ENCODE results near the gene ZSCAN10. TPM values are rescaled to one million over a fixed set of nuclear protein-coding genes. Genes with fewer than 3 reads are reported as not detected.

ZSCAN10 gene
- total RNA-seq = not detected in 2 replicates

DNA sequence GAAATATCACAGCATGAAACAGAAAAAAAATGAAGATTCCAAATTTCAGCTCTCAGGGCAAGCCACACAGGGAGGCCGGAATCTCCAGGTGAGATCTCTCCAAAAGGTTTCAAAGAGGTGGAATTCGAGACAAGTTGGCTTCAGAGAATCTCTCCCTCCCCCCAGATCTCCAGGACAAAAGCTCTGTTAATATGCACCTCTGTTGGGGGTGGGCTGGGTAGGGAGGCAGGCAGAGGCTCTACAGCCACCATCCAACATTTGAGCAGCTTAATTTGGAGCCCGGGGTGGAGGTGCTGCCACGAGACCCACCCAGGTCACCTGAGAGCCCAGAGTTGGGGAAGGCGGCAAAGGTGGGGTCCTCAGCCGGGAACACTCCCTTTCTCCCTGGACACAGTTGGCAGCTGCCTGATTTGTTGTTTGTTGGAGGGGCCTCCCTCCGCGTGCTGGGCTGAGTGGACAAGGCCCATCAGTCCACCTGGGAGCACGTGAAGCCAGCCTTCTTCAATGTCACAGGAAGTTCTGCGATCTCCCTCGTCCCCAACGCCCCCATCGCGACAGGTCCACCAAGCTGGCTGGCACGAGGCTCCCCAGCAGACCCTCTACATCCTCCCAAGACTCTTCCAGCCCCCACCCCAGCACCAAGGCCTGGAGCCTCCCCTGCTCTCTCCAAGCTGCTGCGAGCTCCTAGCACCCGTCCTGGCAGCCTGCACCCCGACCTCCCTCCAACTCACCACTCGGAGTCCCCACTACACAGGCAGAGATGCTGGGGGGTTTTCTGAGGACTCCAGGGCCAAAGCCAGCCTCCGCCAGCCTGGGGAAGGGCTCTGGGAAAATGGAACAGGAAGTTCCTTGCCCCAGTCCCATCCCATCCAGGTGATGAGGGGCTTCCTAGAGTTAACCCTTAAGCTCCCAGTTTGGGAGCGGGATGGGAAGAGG, at the start of gene ZSCAN10:
Gene ZSCAN10 (minus strand): TSS at position 836 of the 936 bp plus-strand sequence. CDS start 6,357 bp downstream, outside the sequence.

GRCh38 chr16:3134338-3135125, 35.4 kb upstream of the ZSCAN10 start, which contains the start of gene ZNF213:
ZNF213 (plus strand) TSS chr16:3135029; CDS start chr16:3137281, 2,252 bp downstream.

GRCh38 chr16:3112058-3112880, 13.2 kb upstream of the ZSCAN10 start, which contains the start of gene ZNF205:
ZNF205 (plus strand) TSS chr16:3112586; CDS start chr16:3113431, 845 bp downstream.

GRCh38 chr16:3065069-3065741, 33.9 kb downstream of the ZSCAN10 start, which contains the start of gene IL32:
IL32 (plus strand) TSS chr16:3065640; CDS start chr16:3065812, 172 bp downstream.

GRCh38 chr16:3045758-3046640, 53.1 kb downstream of the ZSCAN10 start, which contains the start of gene MMP25:
MMP25 (plus strand) TSS chr16:3046561; CDS start chr16:3046918, 357 bp downstream.

Other genes starting within 250 kb of the ZSCAN10 start
- gene PRSS22, start 241.1 kb downstream of the ZSCAN10 start, total RNA-seq = not detected in 2 replicates
- gene FLYWCH2, start 216.1 kb downstream of the ZSCAN10 start, total RNA-seq = 75.6 and 81.2 TPM in 2 replicates
- 22.6 and 28.2 TPM in 2 replicates for gene FLYWCH1, start 187.4 kb downstream of the ZSCAN10 start, total RNA-seq
- not detected in 2 replicates for gene KREMEN2, start 135.0 kb downstream of the ZSCAN10 start, total RNA-seq
- gene PAQR4, start 129.9 kb downstream of the ZSCAN10 start, total RNA-seq = 10.0 and 10.5 TPM in 2 replicates
- 5.8 and 14.6 TPM in 2 replicates for gene PKMYT1, start 118.8 kb downstream of the ZSCAN10 start, total RNA-seq
- not detected in 2 replicates for gene CLDN9, start 86.4 kb downstream of the ZSCAN10 start, total RNA-seq
- 0.16 TPM in 1 of 2 replicates, not detected in the other for gene CLDN6, start 81.1 kb downstream of the ZSCAN10 start, total RNA-seq
- 164 and 196 TPM in 2 replicates for gene TNFRSF12A, start 78.9 kb downstream of the ZSCAN10 start, total RNA-seq
- 6.5 and 12.0 TPM in 2 replicates for gene HCFC1R1, start 75.4 kb downstream of the ZSCAN10 start, total RNA-seq
- gene THOC6, start 75.3 kb downstream of the ZSCAN10 start, total RNA-seq = 18.5 and 19.9 TPM in 2 replicates
- gene BICDL2, start 62.4 kb downstream of the ZSCAN10 start, total RNA-seq = 0.16 TPM in 1 of 2 replicates, not detected in the other
- gene MMP25, start 52.7 kb downstream of the ZSCAN10 start, total RNA-seq = not detected in 2 replicates
- gene IL32, start 33.7 kb downstream of the ZSCAN10 start, total RNA-seq = 9.7 and 131 TPM in 2 replicates
- 10.7 and 13.8 TPM in 2 replicates for gene ZNF205, start 13.3 kb upstream of the ZSCAN10 start, total RNA-seq
- 3.9 and 5.2 TPM in 2 replicates for gene ZNF213, start 35.7 kb upstream of the ZSCAN10 start, total RNA-seq
- gene OR1F1, start 88.9 kb upstream of the ZSCAN10 start, total RNA-seq = not detected in 2 replicates
- 8.1 and 9.4 TPM in 2 replicates for gene ZNF200, start 135.9 kb upstream of the ZSCAN10 start, total RNA-seq
- gene MEFV, start 157.3 kb upstream of the ZSCAN10 start, total RNA-seq = not detected in 2 replicates
- 46.5 and 54.7 TPM in 2 replicates for gene ZNF263, start 184.2 kb upstream of the ZSCAN10 start, total RNA-seq
- gene TIGD7, start 206.1 kb upstream of the ZSCAN10 start, total RNA-seq = 2.5 and 2.8 TPM in 2 replicates
- 15.4 and 19.0 TPM in 2 replicates for gene ZNF75A, start 206.2 kb upstream of the ZSCAN10 start, total RNA-seq